ENCODE results near the gene MAPKAP1.

DNA sequence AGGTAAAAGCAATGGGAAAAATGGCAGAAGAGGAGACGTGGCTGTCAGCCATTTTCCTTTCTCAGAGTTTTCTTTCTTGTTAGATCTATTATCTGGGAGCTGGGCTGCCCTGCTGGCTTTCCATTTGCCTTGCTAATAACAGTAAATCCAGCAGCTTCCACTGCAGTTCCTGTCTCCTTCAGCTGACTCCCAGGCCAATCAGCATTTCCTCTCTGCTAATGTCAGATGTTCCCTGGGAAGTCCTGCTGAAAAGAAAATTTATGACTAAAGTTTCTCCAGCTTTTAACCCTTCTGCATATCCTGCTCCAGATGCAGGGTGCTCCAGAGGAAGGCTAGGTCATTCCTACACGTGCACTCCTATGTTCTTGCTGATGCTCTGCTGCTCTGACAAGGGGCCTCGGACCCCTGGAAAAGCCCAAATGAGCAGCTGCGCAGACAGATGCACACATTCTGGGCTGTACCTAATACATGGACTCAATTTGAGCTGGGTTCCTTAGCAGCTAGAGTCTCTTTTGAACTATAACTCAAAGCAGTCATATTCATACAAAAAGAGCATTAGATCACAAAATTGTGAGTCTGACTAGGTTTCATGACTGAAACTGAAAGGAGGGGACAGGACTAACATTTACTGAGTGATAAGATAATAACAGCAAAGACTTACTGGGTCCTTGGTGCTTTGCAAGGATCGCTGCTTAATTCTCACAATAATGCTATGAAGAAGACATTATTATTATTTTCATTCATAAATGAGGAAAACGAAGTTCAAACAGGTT, 182.2 kb downstream of the MAPKAP1 start:
- TF ChIP-seq GATA2 (IDR thresholded peaks at IDR 0.05; ENCODE audit: low read depth, low read length) (no peak), GATA3 (IDR thresholded peaks at IDR 0.05; ENCODE audit: low read depth, low read length) (no peak)

Data from SH-SY5Y (cell line).